Effector CD8-positive, alpha-beta T cell (primary cell): ENCODE data around the gene DDX28.

Source experiments
- DNase-seq: peaks from one replicate; lab custom pipeline; 2025; lab: John Stamatoyannopoulos, UW
- total RNA-seq, 4 experiments: gene quantifications; one replicate each; lab custom pipeline; 2026; lab: John Stamatoyannopoulos, UW

Gene DDX28, protein sequence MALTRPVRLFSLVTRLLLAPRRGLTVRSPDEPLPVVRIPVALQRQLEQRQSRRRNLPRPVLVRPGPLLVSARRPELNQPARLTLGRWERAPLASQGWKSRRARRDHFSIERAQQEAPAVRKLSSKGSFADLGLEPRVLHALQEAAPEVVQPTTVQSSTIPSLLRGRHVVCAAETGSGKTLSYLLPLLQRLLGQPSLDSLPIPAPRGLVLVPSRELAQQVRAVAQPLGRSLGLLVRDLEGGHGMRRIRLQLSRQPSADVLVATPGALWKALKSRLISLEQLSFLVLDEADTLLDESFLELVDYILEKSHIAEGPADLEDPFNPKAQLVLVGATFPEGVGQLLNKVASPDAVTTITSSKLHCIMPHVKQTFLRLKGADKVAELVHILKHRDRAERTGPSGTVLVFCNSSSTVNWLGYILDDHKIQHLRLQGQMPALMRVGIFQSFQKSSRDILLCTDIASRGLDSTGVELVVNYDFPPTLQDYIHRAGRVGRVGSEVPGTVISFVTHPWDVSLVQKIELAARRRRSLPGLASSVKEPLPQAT
- 28.8 to 39.0 (median 33.4) reads per million in 4 experiments for total RNA-seq

GRCh38 chr16:68022728-68023537, at the start of gene DDX28, which contains the start of gene DUS2:
Gene DDX28 (minus strand): TSS chr16:68023232. CDS start chr16:68023202, 30 bp downstream.
Gene DUS2 (plus strand): TSS chr16:68023284. CDS start chr16:68038024, 14,740 bp downstream.
- DNase-seq: peak; percentile 91

DNA sequence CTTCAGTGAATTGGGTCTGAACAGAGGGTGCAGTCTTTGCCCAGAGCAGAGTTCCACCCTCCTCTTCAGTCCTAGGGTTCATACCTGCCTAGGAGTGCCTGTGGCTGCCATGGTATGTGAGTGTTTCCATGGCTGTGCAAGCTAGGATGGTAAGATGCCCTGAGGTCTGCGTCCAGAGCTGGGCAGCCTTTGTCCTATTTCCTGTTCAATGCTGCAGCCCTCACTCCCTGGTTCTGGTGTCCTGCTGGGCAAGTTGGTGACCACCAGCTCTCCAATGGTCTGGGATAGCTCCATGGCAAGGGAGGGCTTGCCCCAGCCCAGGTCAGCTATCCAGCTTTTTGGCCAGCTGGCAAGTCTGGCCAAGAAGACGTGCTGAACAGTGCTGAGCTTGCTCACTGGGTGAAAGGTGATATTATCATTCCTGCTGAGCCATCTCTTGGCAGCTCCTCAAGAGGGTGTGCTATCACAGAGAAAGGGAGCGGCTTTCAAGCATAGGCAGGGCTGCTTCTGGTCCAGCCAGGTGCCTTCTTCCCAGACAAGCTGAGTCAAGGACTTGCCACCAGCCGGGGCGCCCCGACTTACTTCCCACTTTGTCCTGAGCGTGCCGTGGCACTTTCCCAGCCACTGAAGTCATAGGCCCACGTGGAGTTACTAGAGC, 49.1 kb upstream of the DDX28 start:
- no peak for DNase-seq

DNA sequence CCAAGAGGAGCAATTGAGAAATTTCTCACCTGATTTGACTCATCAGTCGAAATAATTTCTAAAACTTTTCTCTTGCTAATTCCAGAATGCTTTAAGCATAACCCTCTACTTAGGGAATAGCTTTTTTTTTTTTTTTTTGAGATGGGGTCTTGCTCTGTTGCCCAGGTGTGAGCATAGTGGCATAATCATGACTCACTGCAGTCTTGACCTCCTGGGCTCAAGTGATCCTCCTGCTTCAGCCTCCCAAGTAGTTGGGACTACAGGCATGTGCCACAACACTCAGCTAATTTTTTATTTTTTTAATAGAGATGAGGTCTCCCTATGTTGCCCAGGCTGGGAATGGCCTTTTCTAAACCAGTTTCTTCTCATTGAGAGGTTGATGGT, 48.5 kb upstream of the DDX28 start:
- no peak for DNase-seq

DNA sequence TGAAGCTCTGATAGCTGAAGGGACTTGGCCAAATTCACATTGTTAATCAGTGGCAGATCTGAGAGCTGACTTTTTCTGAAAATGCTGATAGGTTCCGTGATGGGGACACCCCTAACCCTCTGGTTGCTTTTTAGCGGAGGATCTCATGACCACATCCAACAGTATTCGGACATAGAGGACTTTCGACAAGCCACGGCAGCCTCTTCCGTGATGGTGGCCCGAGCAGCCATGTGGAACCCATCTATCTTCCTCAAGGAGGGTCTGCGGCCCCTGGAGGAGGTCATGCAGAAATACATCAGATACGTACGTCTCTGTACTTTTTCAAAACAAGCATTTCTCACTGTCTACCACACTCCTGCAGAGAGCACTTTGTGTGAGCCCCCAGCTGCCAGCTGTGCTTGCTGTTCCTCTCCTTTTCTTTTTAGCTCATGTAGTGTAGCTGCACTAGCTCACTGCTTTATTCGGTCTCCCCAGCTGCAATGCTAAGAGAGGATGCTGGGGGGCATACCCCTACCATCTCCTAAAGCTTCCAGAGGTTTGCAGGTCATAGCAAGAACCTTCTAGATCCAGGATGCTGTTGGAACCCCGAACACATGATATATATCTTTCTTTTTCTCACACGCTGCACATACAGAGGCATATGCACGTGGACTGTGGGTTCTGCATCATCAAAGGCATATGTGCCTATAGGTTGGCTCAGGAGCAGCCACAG, 47.9 kb upstream of the DDX28 start:
- no peak for DNase-seq

DNA sequence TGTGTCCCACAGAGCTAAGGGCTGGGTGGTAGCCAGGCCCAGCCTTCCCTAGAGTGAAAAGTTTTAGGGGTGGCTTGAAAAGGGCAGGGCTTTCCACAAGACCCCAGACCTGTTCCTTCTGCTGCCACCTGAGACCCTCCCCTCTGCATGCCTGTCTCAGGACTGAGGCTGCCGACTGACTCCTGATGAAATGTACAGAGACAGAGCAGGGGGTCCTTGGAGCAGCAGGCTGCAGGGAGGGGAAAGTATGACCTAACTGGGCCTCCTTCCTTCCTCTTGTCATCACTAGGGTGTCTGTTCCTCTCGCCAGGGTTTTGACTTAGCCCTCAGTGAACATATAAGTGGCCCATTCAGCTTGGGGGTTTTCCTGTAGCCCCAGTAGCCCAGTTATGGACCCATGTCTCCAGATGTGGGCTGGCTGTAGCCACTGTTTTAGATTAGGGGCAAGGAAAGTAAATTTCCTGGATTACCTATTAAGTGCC, 47.3 kb upstream of the DDX28 start:
- no peak for DNase-seq

DNA sequence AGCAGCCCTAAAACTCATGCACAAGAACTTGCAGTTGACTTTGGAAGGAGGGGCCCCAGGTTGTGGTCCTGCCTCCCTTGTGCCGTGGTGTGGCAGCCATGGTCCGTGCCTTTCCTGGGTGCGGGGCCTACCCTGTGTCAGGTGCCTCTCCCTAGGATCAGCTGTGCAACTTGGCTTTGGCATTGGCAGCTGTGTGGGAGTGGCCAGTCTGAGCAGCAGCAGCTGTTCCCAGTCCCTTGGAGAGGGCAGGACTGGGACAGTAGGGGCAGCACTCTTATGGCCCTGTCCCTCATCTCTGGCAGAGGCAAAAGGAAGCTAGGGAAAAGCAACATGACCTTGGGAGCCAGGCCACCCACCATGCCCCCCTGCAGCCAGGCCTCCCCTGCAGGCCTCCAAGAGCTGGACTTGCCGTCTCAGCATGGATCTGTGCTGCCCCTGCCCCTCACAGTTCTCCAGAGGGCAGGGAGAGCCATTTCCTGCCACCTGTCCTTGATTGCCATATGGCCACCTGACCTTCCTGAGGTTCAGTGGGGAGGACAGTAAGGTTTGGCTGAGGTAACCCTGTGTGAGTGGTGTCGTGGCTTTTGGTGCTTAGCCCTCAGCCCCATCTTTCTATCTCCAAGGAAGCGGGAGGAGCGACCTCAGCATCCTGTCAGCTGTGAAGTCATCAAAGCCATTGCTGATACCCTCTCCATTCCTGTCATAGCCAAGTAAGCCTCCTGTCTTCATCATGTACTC, 46.6 kb upstream of the DDX28 start:
- DNase-seq: no peak

DNA sequence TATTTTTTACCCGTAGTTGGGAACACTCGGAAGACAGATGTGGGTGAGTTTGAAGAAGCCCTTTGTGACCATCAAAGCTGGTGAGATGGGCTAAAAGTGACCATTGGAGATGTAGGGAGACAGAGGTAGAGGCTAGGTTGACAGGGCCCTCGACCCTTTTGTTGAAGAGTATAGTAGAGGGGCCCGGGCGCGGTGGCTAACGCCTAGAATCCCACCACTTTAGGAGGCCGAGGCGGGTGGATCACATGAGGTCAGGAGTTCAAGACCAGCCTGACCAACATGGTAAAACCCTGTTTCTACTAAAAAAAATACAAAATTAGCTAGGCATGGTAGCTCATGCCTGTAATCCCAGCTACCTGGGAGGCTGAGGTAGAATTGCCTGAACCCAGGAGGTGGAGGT, 45.9 kb upstream of the DDX28 start:
- no peak for DNase-seq

GRCh38 chr16:68066763-68067162, 43.7 kb upstream of the DDX28 start:
- DNase-seq: no peak

DNA sequence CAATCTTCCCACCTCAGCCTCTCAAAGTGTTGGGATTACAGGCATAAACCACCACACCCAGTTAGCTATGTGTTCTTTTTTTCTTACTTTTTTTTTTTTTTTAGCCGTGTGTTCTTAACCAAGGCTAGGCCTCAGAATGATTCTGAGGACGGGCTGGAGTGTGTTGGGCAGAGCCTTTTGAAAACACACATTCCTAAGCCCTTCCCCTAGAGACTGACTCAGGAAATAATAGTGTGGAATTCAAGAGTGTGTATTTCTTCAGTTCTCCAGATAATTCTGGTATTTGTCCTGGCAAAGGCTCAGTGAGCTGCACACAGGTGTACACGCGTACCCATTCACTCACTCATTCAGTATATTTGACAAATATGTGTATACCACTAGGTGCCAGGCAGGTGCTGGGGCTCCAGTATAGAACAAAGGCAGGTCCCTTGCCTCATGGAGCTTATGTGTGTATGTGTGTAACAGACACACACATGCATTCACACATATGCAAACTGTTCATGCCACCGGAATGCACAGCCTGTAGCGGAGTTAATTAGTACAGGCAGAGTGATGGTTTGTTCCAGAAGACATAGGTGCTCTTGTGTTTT, 42.8 kb upstream of the DDX28 start:
- no peak for DNase-seq

GRCh38 chr16:68064791-68065365, 41.8 kb upstream of the DDX28 start:
- DNase-seq: peak; percentile 50

GRCh38 chr16:68062910-68063393, 39.9 kb upstream of the DDX28 start:
- DNase-seq: no peak

DNA sequence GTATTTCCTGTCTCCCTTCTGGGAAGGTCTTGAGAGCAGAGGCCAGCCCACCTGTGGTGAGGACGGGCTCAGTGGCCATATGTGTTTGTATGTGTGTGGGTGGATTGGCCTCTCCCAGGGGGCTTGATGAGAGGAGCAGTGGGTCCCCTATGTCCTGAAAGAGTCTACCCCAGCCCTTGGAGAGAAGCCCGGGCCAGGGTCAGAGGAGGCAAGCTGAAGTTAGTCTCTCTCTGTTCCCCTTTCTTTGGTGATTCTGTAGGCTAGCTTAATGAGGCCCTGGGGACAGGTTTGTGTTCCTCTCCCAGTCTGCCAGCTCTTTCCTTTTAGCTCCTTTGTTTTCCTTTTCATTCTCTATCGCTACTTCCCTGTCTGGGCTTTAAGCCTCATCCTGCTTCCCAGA, 38.4 kb upstream of the DDX28 start:
- DNase-seq: no peak

- no peak for DNase-seq
Observed at GRCh38 chr16:68059804-68060203, 36.8 kb upstream of the DDX28 start.

DNA sequence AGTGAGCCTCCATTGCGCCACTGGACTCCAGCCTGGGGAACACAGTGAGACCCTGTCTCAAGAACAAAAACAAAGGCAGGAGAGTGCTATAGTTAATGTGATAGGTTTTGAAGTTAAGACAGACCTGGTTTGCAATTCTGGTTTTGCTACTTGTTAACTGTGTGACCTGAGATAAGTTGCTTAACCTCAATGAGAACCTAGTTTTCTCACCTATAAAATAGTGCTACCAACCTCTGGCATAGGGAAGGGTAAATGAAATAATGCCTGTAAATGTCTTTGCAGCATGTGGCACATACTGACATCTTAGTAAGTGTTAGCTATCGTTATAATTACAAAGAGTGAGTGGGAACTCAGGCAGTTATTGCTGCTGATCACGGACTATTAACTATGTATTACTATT, 32.4 kb upstream of the DDX28 start:
- no peak for DNase-seq

DNA sequence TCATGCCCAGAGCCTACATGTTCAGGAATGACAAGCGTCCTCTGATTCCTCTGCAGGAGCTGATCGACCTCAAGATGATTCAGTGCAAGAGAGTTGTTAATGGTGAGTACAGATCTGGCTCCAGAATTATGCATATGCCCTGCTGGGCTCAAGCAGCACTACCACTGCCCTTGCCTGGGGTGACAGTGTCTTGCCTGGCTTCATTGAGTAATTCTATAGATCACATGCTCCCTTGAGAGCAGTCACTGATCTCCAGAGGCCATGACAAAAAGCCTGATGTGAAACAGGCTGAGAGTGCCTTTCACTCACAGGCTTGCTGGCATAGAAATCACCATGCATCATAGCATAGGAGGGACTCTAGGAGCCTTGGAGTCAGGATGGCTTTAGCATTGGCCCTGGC, 26.4 kb upstream of the DDX28 start:
- DNase-seq: no peak

GRCh38 chr16:68047987-68048386, 25.0 kb upstream of the DDX28 start:
- no peak for DNase-seq

GRCh38 chr16:68046106-68046505, 23.1 kb upstream of the DDX28 start:
- DNase-seq: no peak

DNA sequence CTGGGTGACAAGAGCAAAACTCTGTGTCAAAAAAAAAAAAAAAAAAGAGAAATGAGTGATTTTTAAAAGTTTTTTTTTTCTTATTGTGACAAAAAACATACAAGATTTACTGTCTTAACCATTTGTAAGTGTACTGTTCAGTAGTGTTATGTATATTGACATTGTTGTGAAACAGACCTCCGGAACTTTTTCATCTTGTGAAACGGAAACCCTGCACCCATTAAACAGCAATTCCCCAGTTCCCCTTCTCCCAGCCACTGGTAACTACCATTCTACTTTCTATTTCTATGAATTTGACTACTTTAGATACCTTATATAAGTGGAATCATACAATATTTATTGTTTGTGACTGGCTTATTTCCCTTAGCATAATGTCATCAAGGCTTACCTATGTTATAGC, 18.8 kb upstream of the DDX28 start:
- no peak for DNase-seq

DNA sequence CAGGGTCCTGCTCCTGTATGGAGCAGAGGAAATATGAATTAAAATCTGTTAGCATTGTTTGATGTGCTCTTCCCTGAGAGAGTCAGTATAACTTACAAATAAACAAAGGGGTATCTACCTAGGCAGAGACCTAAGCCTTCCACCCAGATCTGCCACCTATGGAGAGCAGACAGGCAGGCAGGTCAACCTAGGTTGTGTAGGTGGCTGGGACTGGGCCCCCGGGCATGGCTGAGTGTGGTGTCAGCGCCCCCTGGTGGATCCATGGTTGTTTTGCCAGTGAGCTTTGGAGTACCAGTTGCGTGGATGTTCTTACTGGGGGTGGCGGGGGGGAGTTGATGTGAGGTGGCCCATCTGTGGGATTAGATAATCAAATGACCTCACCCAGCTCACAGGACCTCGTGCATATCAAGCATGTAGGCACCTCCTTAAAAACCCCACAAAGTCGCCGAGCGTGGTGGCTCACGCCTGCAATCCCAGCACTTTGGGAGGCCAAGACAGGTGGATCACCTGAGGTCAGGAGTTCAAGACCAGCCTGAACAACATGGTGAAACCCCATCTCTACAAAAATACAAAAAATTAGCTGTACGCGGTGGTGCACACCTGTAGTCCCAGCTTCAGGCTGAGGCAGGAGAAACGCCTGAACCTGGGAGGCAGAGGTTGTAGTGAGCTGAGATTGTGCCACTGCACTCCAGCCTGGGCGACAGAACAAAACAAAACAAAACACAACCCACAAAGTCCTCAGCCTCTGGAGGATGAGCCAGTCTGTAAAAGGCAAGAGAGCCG, 17.7 kb upstream of the DDX28 start:
- peak; percentile 84 for DNase-seq
